Kidney tubule cell (primary cell): ENCODE data around the gene PTPRA.
"Not testable (repeated sequence)": the region's sequence is repeated elsewhere in the genome, so short reads cannot be mapped to it uniquely, and the experiment has no call there.

Experiments used
- DNase-seq: peaks from one replicate; pipeline ENCODE4 v3.0.0-alpha.2; 2018; ENCODE audit warnings: low spot score

PTPRA gene

DNA sequence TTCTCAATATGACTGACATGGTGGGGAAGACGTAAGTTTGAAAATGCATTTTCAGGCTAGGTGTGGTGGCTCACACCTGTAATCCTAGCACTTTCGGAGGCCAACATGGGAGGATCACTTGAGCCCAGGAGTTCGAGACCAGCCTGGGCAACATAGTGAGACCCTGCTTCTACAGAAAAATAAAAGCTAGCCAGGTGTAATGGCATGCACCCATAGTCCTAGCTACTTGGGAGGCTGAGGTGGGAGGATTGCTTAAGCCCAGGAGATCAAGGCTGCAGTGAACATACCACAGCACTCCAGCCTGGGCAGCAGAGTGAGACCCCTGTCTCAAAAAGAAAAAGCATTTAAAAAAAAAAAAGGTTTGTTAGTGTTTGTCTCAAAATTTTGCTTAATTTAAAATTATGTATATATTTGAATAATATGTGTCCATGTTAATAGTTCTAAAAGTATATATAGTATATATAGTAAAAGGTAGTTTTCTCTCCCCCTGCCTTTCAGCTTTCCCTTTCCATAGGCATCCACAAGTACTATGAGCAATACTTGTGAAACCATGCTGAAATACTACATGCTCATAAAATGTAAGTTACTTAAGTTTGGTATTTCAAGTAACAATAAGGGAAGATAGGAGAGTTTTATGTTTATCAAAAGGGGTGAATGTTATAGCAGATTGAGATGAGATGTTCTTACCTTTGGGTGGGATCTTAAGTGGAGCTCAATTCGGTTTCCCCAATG is 15.1 kb downstream of the PTPRA start:
- no peak for DNase-seq

DNA sequence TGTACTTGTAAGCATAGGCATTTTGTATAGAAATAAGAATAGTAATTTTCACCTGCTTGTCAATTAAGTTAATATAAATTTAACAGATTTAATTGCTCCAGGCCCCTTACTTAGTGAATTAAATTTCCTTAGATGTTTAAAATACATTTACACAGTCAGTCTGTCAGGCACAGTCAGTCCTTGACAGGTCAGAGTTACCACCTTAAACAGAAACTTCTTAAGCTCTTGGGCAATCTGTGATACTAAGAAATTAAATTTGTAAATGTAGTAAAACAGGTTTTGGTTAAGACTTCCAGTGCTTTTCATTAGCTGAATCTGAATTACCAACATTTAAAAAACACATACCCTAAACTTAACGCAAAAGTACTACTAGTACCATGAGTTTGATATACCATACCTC is 15.9 kb downstream of the PTPRA start:
- no peak for DNase-seq

DNA sequence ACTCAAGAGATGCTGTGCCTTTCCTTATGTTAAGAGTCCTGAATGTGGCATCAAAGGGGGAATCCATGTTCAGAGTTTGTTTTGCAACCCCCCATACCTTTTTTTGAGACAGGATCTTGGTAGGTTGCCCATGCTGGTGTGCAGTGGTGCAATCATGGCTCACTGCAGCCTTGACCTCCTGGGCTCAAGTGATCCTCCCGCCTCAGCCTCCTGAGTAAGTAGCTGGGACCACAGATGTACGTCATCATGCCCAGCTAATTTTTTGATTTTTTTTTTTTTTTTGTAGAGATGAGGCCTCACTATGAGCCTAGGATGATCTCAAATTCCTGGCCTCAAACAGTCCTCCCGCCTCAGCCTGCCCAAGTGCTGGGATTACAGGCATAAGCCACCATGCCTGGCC is 16.5 kb downstream of the PTPRA start:
- DNase-seq: no peak

DNA sequence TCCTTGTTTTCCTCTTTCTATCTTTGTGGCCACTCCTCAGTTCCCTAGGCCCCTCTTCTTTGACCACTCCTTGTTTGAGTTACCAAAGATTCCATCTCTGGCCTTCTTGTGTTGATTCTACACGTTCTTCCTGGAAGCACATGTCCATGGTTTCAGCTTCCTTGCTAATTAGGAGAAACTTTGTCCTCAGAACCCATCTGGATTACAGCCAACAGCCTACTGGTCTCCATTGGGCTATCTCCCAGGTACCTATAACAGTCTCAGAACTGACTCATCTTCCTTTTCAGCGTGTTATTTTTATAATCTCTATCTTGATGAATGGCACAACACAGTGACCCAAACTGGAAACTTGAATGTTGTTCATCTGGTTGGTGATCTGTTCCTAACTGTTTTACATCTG is 17.5 kb downstream of the PTPRA start:
- DNase-seq: peak; percentile 54

DNA sequence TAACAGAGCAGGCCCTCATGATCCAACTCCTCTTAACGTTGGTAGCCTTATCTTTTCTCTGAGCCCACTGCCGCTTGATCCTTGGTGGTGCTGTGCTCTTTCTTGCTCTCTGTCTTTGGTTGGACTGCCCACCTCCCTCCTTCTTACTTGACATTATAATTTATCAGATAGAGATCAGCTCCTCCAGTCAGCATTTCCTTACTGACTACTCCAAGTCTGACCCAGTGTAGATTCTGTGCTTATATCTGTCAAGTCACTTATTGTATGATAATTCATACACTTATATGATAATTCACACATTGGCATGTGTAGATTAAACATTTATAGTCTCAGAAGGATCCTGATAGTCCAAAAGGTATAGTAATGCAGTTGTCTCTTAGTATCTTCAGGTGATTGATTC is 18.1 kb downstream of the PTPRA start:
- DNase-seq: no peak

DNA sequence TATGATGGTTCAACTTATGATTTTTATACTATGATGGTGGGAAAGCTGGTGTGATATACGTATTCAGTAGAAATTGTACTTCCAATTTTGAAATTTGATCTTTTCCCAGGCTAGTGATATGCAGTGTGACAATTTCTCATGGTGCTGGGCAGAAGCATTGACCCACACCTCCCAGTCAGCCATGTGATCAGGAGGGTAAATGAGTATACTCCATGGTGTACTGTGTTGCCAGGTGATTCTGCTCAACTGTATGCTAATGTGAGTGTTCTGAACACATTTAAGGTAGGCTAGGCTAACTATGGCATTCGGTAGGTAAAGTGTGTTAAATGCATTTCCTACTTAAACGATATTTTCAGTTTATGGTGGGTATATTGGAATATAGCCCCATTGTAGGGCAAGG is 19.1 kb downstream of the PTPRA start:
- DNase-seq: no peak

DNA sequence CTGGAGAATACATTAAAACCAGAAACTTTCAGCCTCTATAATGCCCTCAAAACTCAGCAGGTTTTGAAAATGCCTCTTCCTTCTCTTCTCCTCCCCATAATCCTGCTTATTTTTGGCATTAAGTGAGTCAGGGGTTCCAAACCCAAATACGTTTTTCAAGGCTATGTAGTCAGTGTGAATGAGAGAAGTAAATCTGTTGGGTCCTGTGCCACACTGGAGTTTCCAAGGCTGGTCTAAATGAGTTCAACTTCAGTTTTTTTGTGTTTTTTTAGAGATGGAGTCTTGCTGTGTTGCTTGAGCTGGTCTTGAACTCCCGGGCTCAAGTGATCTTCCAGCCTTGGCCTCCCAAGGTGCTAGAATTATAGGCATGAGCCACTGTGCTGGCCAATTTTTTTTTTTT is 20.9 kb downstream of the PTPRA start:
- no peak for DNase-seq

DNA sequence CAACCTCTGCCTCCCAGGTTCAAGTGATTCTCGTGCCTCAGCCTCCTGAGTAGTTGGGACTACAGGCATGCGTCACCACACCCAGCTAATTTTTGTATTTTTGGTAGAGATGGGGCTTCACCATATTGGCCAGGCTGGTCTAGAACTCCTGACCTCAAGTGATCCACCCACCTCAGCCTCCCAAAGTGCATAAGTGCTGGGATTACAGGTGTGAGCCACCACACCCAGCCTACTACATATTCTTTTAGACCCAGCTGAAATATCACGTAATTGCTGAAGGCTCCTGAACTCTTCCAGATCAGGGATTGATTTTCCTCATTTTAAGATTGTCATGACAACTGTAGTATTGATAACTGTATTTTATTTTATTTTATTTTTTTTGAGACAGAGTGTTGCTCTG is 21.9 kb downstream of the PTPRA start:
- DNase-seq: not testable (repeated sequence)

DNA sequence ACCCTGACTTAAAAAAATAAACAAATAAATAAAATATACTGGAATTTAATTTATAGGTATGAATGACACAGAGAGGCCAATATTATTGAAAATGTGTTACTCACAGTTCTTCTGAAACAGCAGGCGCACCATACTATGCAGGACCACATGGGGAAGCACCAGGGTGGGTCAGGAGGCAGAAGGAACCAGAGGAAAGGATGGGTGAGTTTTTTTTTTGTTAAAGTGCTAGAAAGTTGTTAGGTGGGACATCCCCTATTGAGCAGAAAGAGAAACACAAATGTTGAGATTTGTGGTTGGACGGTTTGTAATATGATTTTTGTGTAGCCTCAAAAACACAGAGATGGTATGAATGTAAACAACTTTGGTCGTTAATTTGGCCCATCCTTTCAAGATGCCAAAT is 26.0 kb downstream of the PTPRA start:
- DNase-seq: no peak

DNA sequence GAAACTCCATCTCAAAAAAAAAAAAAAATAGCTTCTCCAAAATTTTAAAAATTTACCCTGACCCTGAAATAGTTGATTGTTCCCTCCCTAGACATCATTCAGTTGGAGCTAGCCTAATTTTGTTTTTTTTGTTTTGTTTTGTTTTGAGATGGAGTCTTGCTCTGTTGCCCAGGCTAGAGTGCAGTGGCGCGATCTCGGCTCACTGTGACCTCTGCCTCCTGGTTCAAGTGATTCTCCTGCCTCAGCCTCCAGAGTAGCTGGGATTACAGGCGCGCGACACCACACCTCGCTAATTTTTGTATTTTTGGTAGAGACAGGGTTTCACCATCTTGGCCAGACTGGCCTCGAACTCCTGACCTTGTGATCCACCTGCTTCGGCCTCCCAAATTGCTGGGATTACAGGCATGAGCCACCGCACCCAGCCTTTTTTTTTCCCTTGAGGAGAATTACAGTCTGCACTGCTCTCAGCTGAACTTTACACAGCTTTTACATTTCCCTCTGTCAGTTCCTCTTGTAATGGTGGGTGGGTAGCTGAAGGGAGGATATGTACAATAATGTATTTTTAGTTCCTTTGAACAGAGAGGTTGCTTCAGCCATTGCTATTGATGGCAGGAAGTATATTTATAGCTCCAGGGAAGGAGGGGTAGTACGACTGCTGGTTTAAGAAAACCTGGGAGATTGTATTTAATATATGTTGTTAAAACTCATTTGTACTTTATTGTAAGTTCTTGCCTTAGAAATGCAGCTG is 27.7 kb downstream of the PTPRA start:
- no peak for DNase-seq

DNA sequence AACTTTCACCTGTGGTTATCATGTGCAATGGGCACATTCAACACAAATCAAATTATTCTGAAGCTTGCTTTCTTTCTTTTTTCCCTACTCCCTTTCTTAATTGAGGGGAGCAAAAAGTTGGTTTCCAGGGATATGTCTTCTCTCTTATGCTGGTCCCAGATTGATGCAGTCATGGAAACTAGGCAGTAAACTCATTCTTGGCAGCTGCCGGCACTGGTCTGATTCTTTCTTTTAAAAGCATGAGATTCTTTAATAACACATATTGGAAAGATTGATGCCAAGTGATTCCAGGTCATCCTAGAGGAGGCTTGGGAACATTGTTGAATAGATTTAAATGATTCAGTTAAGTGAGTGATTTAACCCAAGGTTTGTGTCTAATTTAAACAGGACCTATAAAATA is 29.0 kb downstream of the PTPRA start:
- no peak for DNase-seq

DNA sequence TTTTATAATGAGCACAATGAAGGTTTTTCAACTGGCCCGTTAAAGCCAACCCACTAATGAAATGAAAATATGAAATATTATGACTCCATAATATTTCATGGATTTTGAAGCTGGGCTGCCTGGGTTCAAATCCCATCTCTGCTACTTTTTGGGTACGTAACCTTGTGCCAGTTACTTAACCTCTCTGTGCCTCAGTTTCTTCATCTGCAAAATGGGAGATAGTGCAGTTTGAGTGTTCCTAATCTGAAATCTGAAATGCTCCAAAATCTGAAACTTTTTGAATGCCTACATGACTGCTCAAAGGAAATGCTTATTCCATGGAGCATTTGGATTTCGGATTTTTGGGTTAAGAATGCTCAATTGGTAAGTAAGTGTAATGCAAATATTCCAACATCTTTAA is 29.5 kb downstream of the PTPRA start:
- no peak for DNase-seq

DNA sequence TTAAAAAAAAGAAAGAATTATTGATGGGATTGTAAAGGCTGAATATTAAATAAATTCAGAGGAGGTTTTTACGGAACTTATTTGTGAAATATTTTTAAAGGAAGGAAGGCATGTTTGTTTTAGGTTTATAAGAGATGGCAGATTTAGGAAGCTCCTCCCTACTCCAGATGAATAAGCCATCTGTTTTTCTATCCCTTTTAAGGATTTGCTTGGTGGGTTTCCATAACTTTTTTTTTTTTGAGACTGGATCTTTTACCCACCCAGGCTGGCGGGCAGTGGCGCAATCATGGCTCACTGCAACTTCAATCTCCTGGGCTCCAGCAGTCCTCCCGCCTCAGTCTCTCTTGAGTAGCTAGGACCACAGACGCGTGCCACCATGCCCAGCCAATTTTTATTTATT is 30.4 kb downstream of the PTPRA start:
- DNase-seq: no peak

DNA sequence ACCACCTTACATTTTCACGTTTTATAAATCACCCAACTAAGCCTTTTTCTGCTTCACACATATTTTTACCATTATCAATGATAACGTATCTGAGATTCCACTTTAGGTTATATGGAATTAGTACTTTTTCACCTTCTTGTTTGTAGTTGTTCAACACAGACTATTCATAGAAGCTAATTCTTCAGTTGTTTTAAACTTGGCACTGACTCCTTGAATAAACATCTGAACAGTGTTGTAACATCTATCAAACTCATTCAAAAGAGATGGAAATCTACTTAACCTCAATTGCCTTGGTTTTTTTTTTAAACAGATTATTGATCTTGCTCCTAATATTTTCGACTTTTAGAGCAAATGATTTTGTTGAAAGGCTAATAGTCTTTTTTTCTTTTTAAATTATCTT is 34.2 kb downstream of the PTPRA start:
- no peak for DNase-seq

DNA sequence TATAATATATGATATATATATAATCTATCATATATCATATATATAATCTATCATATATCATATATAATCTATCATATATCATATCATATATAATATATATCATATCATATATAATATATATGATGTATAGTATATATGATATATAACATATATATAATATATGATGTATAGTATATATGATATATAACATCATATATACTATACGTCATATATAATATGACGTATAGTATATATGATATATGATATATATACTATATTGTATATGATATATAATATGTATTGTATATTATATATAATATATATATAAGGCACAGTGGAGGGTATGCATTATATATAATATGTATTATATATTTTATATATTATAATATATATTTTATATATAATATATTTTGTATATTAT is 36.7 kb downstream of the PTPRA start:
- no peak for DNase-seq

DNA sequence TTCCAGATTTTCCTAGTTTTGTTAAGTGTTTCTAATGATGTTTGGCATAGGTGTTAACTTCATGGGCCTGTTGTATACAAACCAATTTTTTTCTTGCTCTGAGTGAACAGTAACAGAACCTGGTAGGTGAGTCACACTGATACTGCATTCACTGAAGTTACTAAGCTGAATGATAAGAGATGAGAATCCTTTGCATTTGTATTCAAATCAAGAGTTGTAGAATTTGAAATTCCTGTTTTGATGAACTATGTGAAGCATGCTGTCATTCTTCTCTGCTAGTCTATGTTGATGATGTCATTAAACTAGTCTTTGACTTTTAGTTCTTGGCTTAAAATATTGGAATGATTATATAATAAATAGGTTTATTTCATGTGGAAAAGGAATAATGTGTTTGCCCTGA is 37.9 kb downstream of the PTPRA start:
- DNase-seq: peak; percentile 26

DNA sequence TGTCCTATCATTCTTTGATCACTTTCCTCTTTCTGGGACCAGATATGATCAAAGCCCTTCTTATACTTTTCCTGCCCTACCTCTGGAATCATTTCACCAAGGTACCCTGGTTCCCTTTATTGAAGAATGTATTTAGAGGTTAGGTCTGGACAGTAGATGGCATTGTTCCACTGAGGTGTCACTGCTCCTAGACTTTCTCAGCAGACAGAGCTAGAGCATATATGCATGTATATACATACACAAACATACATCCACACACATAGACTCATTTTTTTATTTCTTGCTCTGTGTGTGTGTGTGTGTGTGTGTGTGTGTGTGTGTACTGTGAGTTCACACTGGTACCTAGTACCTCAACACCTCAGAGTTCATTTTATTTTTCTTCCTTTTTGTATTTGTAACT is 40.9 kb downstream of the PTPRA start:
- peak; percentile 11 for DNase-seq

DNA sequence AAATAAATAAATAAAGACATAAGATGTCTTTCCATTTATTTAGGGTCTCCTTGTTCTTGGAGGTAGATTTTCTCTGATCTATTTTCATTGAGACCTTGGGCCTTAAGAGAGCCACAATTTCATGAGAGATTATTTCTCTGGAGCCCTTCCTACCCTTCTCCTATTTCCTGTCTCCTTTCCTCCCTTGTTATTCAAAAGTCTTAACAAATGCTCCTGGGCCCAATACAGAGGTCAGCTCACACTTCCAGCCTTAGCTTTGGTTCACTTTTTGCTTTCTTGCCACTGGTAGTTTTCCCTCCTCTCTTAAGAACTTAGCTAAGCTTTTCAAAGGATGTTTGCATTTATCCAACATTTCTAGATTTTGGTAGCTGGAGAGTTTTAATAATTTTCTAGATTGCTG is 44.0 kb downstream of the PTPRA start:
- DNase-seq: no peak

DNA sequence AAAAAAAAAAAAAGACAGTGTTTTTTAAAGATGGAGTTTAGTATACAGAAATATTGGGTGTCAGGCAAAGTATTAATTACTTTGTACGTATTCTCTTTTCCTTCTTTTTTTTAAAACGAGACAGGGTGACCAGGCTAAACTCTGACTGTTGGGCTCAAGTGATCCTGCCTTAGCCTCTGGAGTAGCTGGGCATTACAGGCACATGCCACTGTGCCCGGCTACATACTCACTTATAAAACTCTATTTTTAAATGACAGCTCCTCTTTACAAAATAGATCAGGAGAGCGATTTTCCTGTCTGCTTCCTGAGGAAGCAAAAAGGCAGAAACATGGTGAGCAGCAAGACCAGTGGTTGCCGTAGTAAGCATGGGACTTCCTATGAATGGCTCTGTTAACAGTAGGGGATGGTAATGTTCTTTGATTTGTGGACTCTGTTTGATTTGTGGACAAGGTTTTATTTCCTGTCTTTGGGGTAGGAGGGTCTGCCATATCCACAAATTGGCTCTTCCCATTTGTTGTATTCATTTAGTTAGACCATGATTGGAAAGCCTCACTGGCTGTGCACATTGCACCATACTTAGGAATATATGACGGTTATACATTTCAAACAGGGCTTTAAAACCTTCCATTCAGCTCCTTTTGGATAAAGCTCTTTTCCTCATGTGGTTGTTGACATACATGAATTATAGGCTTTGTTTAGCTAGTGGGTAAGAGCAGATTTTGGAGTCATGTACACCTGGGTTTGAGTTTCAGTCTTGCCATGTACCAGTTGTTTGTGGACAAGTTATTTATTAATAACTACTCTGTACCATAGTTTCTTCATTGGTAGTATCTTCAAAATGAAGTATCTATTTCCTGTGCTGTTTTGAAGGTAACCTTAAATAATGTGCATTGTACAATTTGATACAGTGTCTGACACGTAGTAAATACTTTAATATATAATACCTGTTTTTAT is 45.1 kb downstream of the PTPRA start:
- DNase-seq: no peak

DNA sequence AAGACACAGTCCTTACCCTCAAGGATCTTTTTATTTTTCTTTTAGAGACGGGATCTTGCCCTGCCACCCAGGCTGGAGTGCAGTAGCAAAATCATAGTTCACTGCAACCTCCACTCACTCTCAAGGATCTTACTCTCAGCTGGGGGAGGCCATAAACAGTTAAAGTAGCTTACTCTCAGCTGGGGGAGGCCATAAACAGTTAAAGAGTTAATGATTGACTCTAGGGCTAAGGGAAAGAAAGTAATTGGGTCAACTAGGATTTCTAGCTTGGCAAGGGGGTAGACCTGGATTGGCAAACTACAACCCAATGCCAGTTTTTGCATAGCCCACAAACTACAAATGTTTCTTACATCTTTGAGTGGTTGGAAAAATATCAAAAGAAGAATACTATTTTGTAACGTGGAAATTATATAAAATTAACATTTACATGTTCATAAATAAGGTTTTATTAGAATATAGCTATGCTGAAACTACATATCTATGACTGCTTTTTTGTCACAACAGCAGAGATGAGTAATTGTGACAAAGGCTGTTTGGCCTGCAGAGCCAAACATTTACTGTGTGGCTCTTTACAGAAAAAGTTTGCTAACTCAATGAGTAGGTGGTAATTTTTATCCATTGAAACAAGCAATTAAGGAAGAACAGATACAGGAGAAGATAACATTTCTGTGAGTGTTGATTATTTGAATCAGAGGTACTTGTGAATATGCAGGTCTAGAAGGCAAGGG is 46.4 kb downstream of the PTPRA start:
- DNase-seq: peak; percentile 40

DNA sequence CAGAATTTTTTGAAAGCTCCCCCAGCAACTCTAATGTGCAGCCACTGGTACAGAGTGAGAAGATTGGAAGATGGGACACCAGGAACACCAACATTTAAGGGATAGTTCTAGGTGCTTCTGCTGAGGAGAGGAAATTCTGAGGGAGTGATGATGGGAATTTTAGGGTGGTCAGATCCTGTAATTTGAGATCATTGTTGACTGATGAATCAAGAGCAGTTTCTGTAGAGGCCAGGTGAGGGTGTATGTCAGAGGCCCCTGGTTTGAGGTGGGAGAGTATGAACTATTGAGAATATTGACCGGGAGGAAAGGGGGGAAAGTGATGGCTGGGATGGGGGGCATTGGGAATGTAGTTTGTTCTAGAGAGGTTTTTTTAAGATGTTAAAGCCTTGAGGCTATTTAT is 47.2 kb downstream of the PTPRA start:
- DNase-seq: no peak

DNA sequence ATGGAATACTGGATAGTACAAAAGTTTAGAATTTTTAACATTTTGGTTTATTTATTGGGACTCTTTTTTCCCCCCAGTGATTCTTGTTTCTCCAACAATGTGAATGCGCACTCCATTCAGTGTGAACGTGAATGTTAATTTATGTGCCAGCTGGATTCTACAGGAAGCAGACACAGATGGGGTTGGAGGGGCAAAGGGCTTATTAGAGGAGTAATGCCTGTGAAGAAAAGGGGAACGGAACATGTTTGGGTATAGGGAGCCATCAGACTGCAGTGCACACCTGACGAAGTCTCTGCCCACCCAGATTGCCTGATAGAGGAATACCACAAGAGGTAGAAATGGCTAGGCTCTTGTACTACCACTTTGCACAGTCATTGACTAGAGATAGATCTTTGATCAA is 48.2 kb downstream of the PTPRA start:
- DNase-seq: no peak
